Liver (tissue), 9 donors: Measurements from ENCODE around the gene GPR33. TPM values are rescaled to one million over a fixed set of nuclear protein-coding genes. Genes with fewer than 3 reads are reported as not detected.

ENCODE experiments used
- DNase-seq: peaks from one replicate; pipeline ENCODE4 v3.0.0-alpha.2; 2017; ENCODE audit warnings: low spot score
- H3K27ac ChIP-seq, 2 donors: one replicate each; pipeline ENCODE4 v1.7.0; 2013; ENCODE audit warnings: inconsistent platforms in 2 of 2, low read length in 2 of 2, control low read depth in 1 of 2, low read depth in 1 of 2, mild to moderate bottlenecking in 1 of 2
- H3K27me3 ChIP-seq, 4 donors: one replicate each; pipeline versions ENCODE4 v1.6.1 to v1.7.0; 2013; ENCODE audit warnings: low read length in 3 of 4, inconsistent platforms in 1 of 4, mild to moderate bottlenecking in 1 of 4, moderate library complexity in 1 of 4; ENCODE audit not compliant: control insufficient read depth in 4 of 4, insufficient read depth in 4 of 4
- H3K36me3 ChIP-seq, 4 donors: one replicate each; pipeline versions ENCODE4 v1.6.1 to v1.7.0; 2013; ENCODE audit warnings: low read length in 3 of 4, mild to moderate bottlenecking in 3 of 4, low read depth in 1 of 4, moderate library complexity in 1 of 4; ENCODE audit not compliant: control insufficient read depth in 4 of 4, insufficient read depth in 3 of 4
- H3K4me1 ChIP-seq, 4 donors: one replicate each; pipeline versions ENCODE4 v1.6.1 to v1.7.0; 2013; ENCODE audit warnings: low read length in 3 of 4, mild to moderate bottlenecking in 3 of 4, moderate library complexity in 1 of 4; ENCODE audit not compliant: control insufficient read depth in 4 of 4, insufficient read depth in 4 of 4
- H3K4me3 ChIP-seq, 3 donors: one replicate each; pipeline versions ENCODE4 v1.6.1 to v1.7.0; 2013; ENCODE audit warnings: low read length in 3 of 3, control low read depth in 1 of 3, low read depth in 1 of 3, mild to moderate bottlenecking in 1 of 3
- H3K9ac ChIP-seq, 2 donors: one replicate each; pipeline ENCODE4 v1.7.0; 2013; ENCODE audit warnings: low read length in 2 of 2, mild to moderate bottlenecking in 2 of 2, moderate library complexity in 2 of 2, control low read depth in 1 of 2, low read depth in 1 of 2
- H3K9me3 ChIP-seq, 4 donors: one replicate each; pipeline versions ENCODE4 v1.6.1 to v1.7.0; 2013; ENCODE audit warnings: low read length in 3 of 4; ENCODE audit not compliant: control insufficient read depth in 4 of 4
- ATF3 ChIP-seq: IDR thresholded peaks from 2 replicates; pipeline ENCODE4 v1.6.1; 2016; ENCODE audit warnings: antibody characterized with exemption
- CTCF ChIP-seq: fragments of 150-350 bp; IDR thresholded peaks from 2 replicates; pipeline ENCODE4 v1.5.1; 2017; ENCODE audit warnings: improper control_type of control experiment, low read depth, low read length; ENCODE audit not compliant: missing input control
- EGR1 ChIP-seq, 2 donors: IDR thresholded peaks; 2 replicates each; pipeline ENCODE4 v1.6.1; 2016 to 2018; ENCODE audit warnings: antibody characterized with exemption in 2 of 2, low read depth in 2 of 2
- FOXA1 ChIP-seq: IDR thresholded peaks from 2 replicates; pipeline ENCODE4 v1.6.1; 2016; ENCODE audit warnings: antibody characterized with exemption
- FOXA2 ChIP-seq: IDR thresholded peaks from 2 replicates; pipeline ENCODE4 v1.6.1; 2016; ENCODE audit warnings: antibody characterized with exemption
- GABPA ChIP-seq, 2 donors: IDR thresholded peaks in 1 of 2; conservative IDR thresholded peaks in 1 of 2; 2 replicates each; pipeline ENCODE4 v1.6.1; 2016; ENCODE audit warnings: antibody characterized with exemption in 2 of 2, mild to moderate bottlenecking in 1 of 2, moderate library complexity in 1 of 2
- HNF4A ChIP-seq, 2 donors: conservative IDR thresholded peaks; 2 replicates each; pipeline ENCODE4 v1.6.1; 2016; ENCODE audit warnings: antibody characterized with exemption in 2 of 2, mild to moderate bottlenecking in 2 of 2
- HNF4G ChIP-seq: IDR thresholded peaks from 2 replicates; pipeline ENCODE4 v1.6.1; 2016; ENCODE audit warnings: antibody characterized with exemption
- MAX ChIP-seq: IDR thresholded peaks from 2 replicates; pipeline ENCODE4 v1.6.1; 2016; ENCODE audit warnings: antibody characterized with exemption
- RAD21 ChIP-seq, 2 donors: IDR thresholded peaks; 2 replicates each; pipeline ENCODE4 v1.6.1; 2016; ENCODE audit warnings: antibody characterized with exemption in 2 of 2, mild to moderate bottlenecking in 2 of 2
- REST ChIP-seq: IDR thresholded peaks from 2 replicates; pipeline ENCODE4 v1.6.1; 2016; ENCODE audit warnings: antibody characterized with exemption, mild to moderate bottlenecking
- RXRA ChIP-seq, 2 donors: IDR thresholded peaks; 2 replicates each; pipeline ENCODE4 v1.6.1; 2017 to 2018; ENCODE audit warnings: antibody characterized with exemption in 2 of 2, mild to moderate bottlenecking in 1 of 2
- SP1 ChIP-seq: IDR thresholded peaks from 2 replicates; pipeline ENCODE4 v1.6.1; 2018; ENCODE audit warnings: antibody characterized with exemption, mild to moderate bottlenecking
- TAF1 ChIP-seq: conservative IDR thresholded peaks from 2 replicates; pipeline ENCODE4 v1.6.1; 2016; ENCODE audit warnings: antibody characterized with exemption, mild to moderate bottlenecking
- YY1 ChIP-seq: IDR thresholded peaks from 2 replicates; pipeline ENCODE4 v1.6.1; 2016; ENCODE audit warnings: antibody characterized with exemption, mild to moderate bottlenecking
- ZBTB33 ChIP-seq: IDR thresholded peaks from 2 replicates; pipeline ENCODE4 v1.6.1; 2016; ENCODE audit warnings: antibody characterized with exemption
- WGBS: extraction: QIAGEN DNeasy Blood & Tissue Kit; methylation state at CpG from one replicate; pipeline ENCODE4 v1.1.7; 2013; 5-methylcytosine and 5-hydroxymethylcytosine counted together
- polyA plus RNA-seq, 2 donors: library from polyadenylated mRNA; stranded (reverse) in 1 of 2; unstranded in 1 of 2; fragments of 200-250 nt in 1 of 2; fragments of >200 nt in 1 of 2; fragmentation: Nextera tagmentation in 1 of 2; extraction: Ambion mirVana in 1 of 2; gene quantifications; one replicate each; pipeline versions ENCODE4 v1.2.1 to v1.2.3, GENCODE V29; 2013 to 2015
- total RNA-seq, 2 donors: library from RNA; depleted of rRNA; stranded (reverse); fragments of >200 nt; gene quantifications; one replicate each; pipeline ENCODE4 v1.2.3, GENCODE V29; 2014
- donor health status: healthy.
- donor health status: healthy.
- donor health status: healthy.
- donor health status: healthy.
- donor health status: healthy.

GPR33 gene
- total and polyA plus RNA-seq, 4 donors = not detected

GRCh38 chr14:31527087-31527486 is 39.2 kb upstream of the GPR33 start:
- Histone ChIP-seq H3K4me1 (no peaks in the 10 kb centered on the region), H3K9ac (no peak overlapping the region), H3K4me3 (no peak overlapping the region), H3K27ac (no peak overlapping the region), H3K9me3 (no peaks in the 10 kb centered on the region), H3K27me3 (no peaks in the 10 kb centered on the region), H3K36me3 (no peaks in the 10 kb centered on the region)
- 98% methylated on average over 33 of the region's 33 CpGs for WGBS
- DNase-seq = no peak
- TF ChIP-seq ZBTB33 (no peak), RXRA (IDR thresholded peaks at IDR 0.05) (no peak), MAX (no peak), TAF1 (no peak), HNF4G (no peak), GABPA (IDR thresholded peaks at IDR 0.05 in 1 of 2, conservative IDR thresholded peaks at IDR 0.05 in 1 of 2) (no peak), HNF4A (conservative IDR thresholded peaks at IDR 0.05) (no peak)

- WGBS = 95% methylated on average over 1 of the region's 1 CpG
- no peaks in the 10 kb centered on the region for H3K27me3 ChIP-seq
- H3K9ac ChIP-seq = no peak overlapping the region
Measured at GRCh38 chr14:31510855-31511254, 23.0 kb upstream of the GPR33 start.

More at GRCh38 chr14:31510855-31511254, 23.0 kb upstream of the GPR33 start:
- TF ChIP-seq HNF4A (conservative IDR thresholded peaks at IDR 0.05) = no peak
- TF ChIP-seq FOXA2 = no peak
- TF ChIP-seq SP1 = no peak
- no peak for TF ChIP-seq REST
- no peak for TF ChIP-seq ZBTB33
- no peak for TF ChIP-seq EGR1 (IDR thresholded peaks at IDR 0.05; ENCODE audit: low read depth in 2 of 2)
- TF ChIP-seq RXRA (IDR thresholded peaks at IDR 0.05) = no peak
- no peak for TF ChIP-seq TAF1
- TF ChIP-seq CTCF = no peak
- no peak for TF ChIP-seq MAX
- TF ChIP-seq ATF3 = no peak
- no peak for TF ChIP-seq YY1
- no peak for TF ChIP-seq GABPA (IDR thresholded peaks at IDR 0.05 in 1 of 2, conservative IDR thresholded peaks at IDR 0.05 in 1 of 2)
- TF ChIP-seq RAD21 (IDR thresholded peaks at IDR 0.05) = no peak
- no peak for TF ChIP-seq HNF4G
- TF ChIP-seq FOXA1 = no peak
- Histone ChIP-seq H3K36me3 (no peaks in the 10 kb centered on the region), H3K9me3 (no peaks in the 10 kb centered on the region), H3K4me1 (no peaks in the 10 kb centered on the region), H3K27ac (no peak overlapping the region), H3K4me3 (no peak overlapping the region)
- no peak for DNase-seq
